ENCODE measurements around the gene HES4.

DNA sequence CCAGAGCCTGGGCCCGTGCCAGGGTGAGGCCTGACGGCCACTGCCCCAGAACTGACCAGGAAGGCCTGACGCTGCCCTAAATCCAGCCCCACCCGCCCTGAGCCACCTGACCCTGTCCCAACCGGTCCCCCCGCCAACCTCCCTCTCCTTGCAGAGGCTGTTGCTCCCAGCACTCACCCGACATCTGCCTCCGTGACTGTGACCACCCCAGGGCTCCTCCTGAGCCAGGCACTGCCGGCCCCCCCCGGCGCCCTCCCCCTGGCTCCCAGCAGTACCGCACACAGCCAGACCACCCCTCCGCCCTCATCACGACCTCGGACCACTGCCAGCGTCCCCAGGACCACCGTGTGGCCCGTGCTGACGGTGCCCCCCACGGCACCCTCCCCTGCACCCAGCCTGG, 46.3 kb upstream of the HES4 start:
- TF ChIP-seq POLR2A (IDR thresholded peaks at IDR 0.05) (no peak), POLR2AphosphoS5 (IDR thresholded peaks at IDR 0.05) (no peak), EP300 (IDR thresholded peaks at IDR 0.05) (no peak)
- TF ChIP-seq, protein P1, sequence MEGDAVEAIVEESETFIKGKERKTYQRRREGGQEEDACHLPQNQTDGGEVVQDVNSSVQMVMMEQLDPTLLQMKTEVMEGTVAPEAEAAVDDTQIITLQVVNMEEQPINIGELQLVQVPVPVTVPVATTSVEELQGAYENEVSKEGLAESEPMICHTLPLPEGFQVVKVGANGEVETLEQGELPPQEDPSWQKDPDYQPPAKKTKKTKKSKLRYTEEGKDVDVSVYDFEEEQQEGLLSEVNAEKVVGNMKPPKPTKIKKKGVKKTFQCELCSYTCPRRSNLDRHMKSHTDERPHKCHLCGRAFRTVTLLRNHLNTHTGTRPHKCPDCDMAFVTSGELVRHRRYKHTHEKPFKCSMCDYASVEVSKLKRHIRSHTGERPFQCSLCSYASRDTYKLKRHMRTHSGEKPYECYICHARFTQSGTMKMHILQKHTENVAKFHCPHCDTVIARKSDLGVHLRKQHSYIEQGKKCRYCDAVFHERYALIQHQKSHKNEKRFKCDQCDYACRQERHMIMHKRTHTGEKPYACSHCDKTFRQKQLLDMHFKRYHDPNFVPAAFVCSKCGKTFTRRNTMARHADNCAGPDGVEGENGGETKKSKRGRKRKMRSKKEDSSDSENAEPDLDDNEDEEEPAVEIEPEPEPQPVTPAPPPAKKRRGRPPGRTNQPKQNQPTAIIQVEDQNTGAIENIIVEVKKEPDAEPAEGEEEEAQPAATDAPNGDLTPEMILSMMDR (IDR thresholded peaks at IDR 0.05) = no peak
